Gastrocnemius medialis (tissue), 4 donors: ENCODE measurements around the gene ANO3.

Experiments used
- CTCF ChIP-seq, 5 experiments: fragments of 450-650 bp in 3 of 5; fragments of 200-600 bp in 2 of 5; sonication (generic) in 2 of 5; IDR thresholded peaks in 4 of 5; conservative IDR thresholded peaks in 1 of 5; 1 replicate in 4 of 5; 2 replicates in 1 of 5; pipeline ENCODE4 v1.5.1; 2016 to 2019; ENCODE audit warnings: antibody characterized with exemption in 5 of 5, mild to moderate bottlenecking in 3 of 5, moderate library complexity in 3 of 5
- POLR2A ChIP-seq, 2 donors: fragments of 450-650 bp; IDR thresholded peaks; one replicate each; pipeline ENCODE4 v1.6.1; 2017; ENCODE audit warnings: antibody characterized with exemption in 2 of 2, mild to moderate bottlenecking in 2 of 2, moderate library complexity in 2 of 2

GRCh38 chr11:26569646-26570045, 237.7 kb downstream of the ANO3 start:
- TF ChIP-seq CTCF (IDR thresholded peaks at IDR 0.05 in 4 of 5, conservative IDR thresholded peaks at IDR 0.05 in 1 of 5) (no peak), POLR2A (IDR thresholded peaks at IDR 0.05) (no peak)
